ENCODE results near the gene TLNRD1. TPM values are rescaled to one million over a fixed set of nuclear protein-coding genes. Genes with fewer than 3 reads are reported as not detected.

TLNRD1 gene
- total and polyA plus RNA-seq, 3 donors from 2014 or later, result 2.6 to 14.9 (median 11.5) TPM

GRCh38 chr15:81040757-81041156 is 40.0 kb downstream of the TLNRD1 start:
- TF ChIP-seq POLR2A (IDR thresholded peaks at IDR 0.05) (no peak), CTCF (IDR thresholded peaks at IDR 0.05) (no peak)
- no peaks in the 10 kb centered on the region for H3K9me3 ChIP-seq
- H3K27ac ChIP-seq, result no peak overlapping the region
- DNase-seq, result no peak
- H3K4me3 ChIP-seq, result no peak overlapping the region
- H3K4me1 ChIP-seq, result no peaks in the 10 kb centered on the region
- no peaks in the 10 kb centered on the region for H3K36me3 ChIP-seq (ENCODE audit: low read depth, missing control alignments)
- intact Hi-C loops (cut with DNase I; ENCODE audit: low total_unique reads), result no loop called here
- 80 to 88% methylated on average over 6 of the region's 6 CpGs for WGBS, 2 donors
- no peaks in the 10 kb centered on the region for H3K27me3 ChIP-seq

GRCh38 chr15:81043281-81043934 is 42.7 kb downstream of the TLNRD1 start:
- H3K9me3 ChIP-seq, result no peaks in the 10 kb centered on the region
- no peaks in the 10 kb centered on the region for H3K27me3 ChIP-seq
- intact Hi-C loops (cut with DNase I; ENCODE audit: low total_unique reads), result no loop called here
- H3K36me3 ChIP-seq (ENCODE audit: low read depth, missing control alignments), result no peaks in the 10 kb centered on the region
- TF ChIP-seq CTCF (IDR thresholded peaks at IDR 0.05) (no peak), POLR2A (IDR thresholded peaks at IDR 0.05) (no peak)
- 91 to 92% methylated on average over 2 of the region's 2 CpGs for WGBS, 2 donors
- no peak overlapping the region for H3K4me3 ChIP-seq
- DNase-seq, result no peak
- H3K4me1 ChIP-seq, result no peaks in the 10 kb centered on the region
- H3K27ac ChIP-seq, result no peak overlapping the region

DNA sequence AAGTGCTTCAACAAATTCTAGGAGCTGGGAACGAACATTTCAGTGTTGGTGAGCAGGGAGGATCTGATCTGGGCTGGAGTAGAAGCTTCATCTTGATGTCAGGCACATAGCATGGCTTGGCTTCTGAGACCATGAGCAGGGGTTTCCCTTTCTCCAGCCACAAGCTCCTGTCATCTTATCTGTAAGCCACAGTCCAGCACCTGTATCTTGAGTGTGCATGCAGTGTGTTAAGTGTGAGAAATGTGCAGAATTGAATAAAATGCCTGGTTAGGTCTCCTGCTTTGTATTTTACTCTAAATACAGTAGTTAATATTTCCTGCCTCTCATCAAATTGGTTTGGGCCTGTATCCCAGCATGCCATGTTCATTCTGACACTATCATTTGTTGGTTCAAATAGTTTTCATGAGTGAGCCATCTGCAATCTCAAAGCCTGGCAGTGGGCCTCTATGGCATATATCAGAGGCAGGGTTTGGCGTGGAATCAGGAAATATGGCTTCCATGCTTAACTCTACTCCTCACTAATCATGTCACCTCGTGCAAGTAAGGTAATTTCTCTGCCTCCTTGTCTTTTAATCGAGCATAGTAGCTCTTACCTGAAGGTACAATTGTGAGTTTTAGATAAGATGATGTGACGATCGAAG is 43.3 kb downstream of the TLNRD1 start:
- Histone ChIP-seq H3K9me3 (no peaks in the 10 kb centered on the region), H3K27me3 (no peaks in the 10 kb centered on the region), H3K4me1 (no peaks in the 10 kb centered on the region), H3K36me3 (ENCODE audit: low read depth, missing control alignments) (no peaks in the 10 kb centered on the region), H3K27ac (no peak overlapping the region), H3K4me3 (no peak overlapping the region)
- DNase-seq, result no peak
- TF ChIP-seq CTCF (IDR thresholded peaks at IDR 0.05), result no peak
- no peak for TF ChIP-seq POLR2A (IDR thresholded peaks at IDR 0.05)
- intact Hi-C loops (cut with DNase I; ENCODE audit: low total_unique reads), result no loop called here
- 87 to 91% methylated on average over 6 of the region's 6 CpGs for WGBS, 2 donors

GRCh38 chr15:81046290-81046689 is 45.6 kb downstream of the TLNRD1 start:
- Histone ChIP-seq H3K4me3 (no peak overlapping the region), H3K4me1 (no peaks in the 10 kb centered on the region), H3K27ac (no peak overlapping the region), H3K36me3 (ENCODE audit: low read depth, missing control alignments) (no peaks in the 10 kb centered on the region), H3K27me3 (no peaks in the 10 kb centered on the region), H3K9me3 (no peaks in the 10 kb centered on the region)
- intact Hi-C loops (cut with DNase I; ENCODE audit: low total_unique reads), result no loop called here
- no peak for TF ChIP-seq POLR2A (IDR thresholded peaks at IDR 0.05)
- no peak for TF ChIP-seq CTCF (IDR thresholded peaks at IDR 0.05)
- DNase-seq, result no peak
- WGBS, 2 donors, result 95 to 98% methylated on average over 2 of the region's 2 CpGs

DNA sequence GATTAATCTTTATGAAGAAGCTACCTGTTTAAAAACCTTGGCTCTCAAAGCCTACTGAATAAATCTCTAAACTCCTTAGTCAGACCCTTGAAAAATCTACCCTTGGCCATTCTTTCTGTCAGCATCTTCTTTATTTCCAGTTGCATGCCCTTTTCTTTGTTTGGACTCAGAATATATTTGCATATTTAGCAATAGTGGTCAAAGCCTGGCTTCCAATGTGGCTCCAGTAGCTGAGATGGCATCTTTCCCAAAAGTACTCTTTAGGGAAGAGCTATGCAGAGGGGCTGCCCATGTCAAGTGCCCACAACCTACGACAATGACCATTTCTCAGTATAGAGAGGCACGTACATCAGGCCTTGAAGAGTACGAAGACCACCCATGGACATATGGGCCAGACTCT is 47.2 kb downstream of the TLNRD1 start:
- Histone ChIP-seq H3K9me3 (no peaks in the 10 kb centered on the region), H3K4me1 (no peaks in the 10 kb centered on the region), H3K27me3 (no peaks in the 10 kb centered on the region), H3K27ac (no peak overlapping the region), H3K4me3 (no peak overlapping the region), H3K36me3 (ENCODE audit: low read depth, missing control alignments) (no peaks in the 10 kb centered on the region)
- DNase-seq, result no peak
- no peak for TF ChIP-seq CTCF (IDR thresholded peaks at IDR 0.05)
- 98 to 100% methylated on average over 3 of the region's 3 CpGs for WGBS, 2 donors
- intact Hi-C loops (cut with DNase I; ENCODE audit: low total_unique reads), result no loop called here
